Glutamatergic neuron (in vitro differentiated cells): ENCODE measurements around the gene PHLDB1. TPM values are rescaled to one million over a fixed set of nuclear protein-coding genes. Genes with fewer than 3 reads are reported as not detected.
"Not testable (repeated sequence)": the region's sequence is repeated elsewhere in the genome, so short reads cannot be mapped to it uniquely, and the experiment has no call there.

Experiments
- DNase-seq: peaks from one replicate; pipeline ENCODE4 v3.0.0; 2022
- H3K27ac Mint-ChIP-seq: one replicate; pipeline ENCODE4 v1.8.0; 2020; ENCODE audit warnings: mild to moderate bottlenecking, mixed read lengths, inconsistent platforms; ENCODE audit not compliant: unreplicated experiment
- H3K27me3 Mint-ChIP-seq: one replicate; pipeline ENCODE4 v1.8.0; 2020; ENCODE audit warnings: mild to moderate bottlenecking, moderate library complexity, mixed read lengths, inconsistent platforms; ENCODE audit not compliant: unreplicated experiment
- H3K36me3 Mint-ChIP-seq: one replicate; pipeline ENCODE4 v1.8.0; 2020; ENCODE audit warnings: mild to moderate bottlenecking, mixed read lengths, inconsistent platforms; ENCODE audit not compliant: unreplicated experiment
- H3K4me1 Mint-ChIP-seq: one replicate; pipeline ENCODE4 v1.8.0; 2020; ENCODE audit warnings: mild to moderate bottlenecking, low read depth, mixed read lengths, inconsistent platforms; ENCODE audit not compliant: unreplicated experiment
- H3K4me3 Mint-ChIP-seq: one replicate; pipeline ENCODE4 v1.8.0; 2020; ENCODE audit warnings: mild to moderate bottlenecking, mixed read lengths, inconsistent platforms; ENCODE audit not compliant: unreplicated experiment
- H3K9me3 Mint-ChIP-seq: one replicate; pipeline ENCODE4 v1.8.0; 2020; ENCODE audit warnings: mild to moderate bottlenecking, moderate library complexity, mixed read lengths, inconsistent platforms; ENCODE audit not compliant: unreplicated experiment
- total RNA-seq: library from RNA; stranded (reverse); fragmentation: NEBNext Ultra II Directional; extraction: Animal tissue kit (Norgen Biotek cat#: 25700); gene quantifications from one replicate; pipeline ENCODE4 v1.2.1, GENCODE V29; 2021; ENCODE audit not compliant: unreplicated experiment
- TF ChIP-seq, protein P1 (sequence below): fragments of 200-600 bp; sonication (generic); IDR thresholded peaks from one replicate; pipeline ENCODE4 v1.5.0; 2021; ENCODE audit not compliant: partially characterized antibody, unreplicated experiment

Gene PHLDB1
- total RNA-seq, 1 donor from 2014 or later = 78.4 TPM

DNA sequence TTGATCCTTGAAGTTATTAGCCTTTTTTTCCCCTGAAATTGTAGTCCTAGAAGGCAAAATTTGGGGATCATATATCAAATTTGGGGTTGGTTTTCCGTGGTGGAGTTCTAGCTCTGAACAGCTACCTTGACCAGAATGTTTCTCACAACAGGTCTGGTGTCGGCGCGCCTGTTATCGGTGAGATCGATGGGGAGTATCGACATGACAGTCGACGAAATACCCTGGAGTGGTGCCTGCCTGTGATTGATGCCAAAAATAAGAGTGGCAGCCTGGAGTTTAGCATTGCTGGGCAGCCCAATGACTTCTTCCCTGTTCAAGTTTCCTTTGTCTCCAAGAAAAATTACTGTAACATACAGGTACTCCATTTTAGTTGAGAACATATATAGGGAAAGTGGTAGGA is 9.9 kb upstream of the PHLDB1 start:
- Mint-ChIP-seq H3K4me1 (no peaks in the 10 kb centered on the region), H3K4me3 (no peak overlapping the region), H3K27me3 (peaks cover 2% of the 10 kb centered on the region), H3K27ac (no peak overlapping the region), H3K36me3 (peaks cover 3% of the 10 kb centered on the region), H3K9me3 (no peaks in the 10 kb centered on the region)
- DNase-seq = no peak
- TF ChIP-seq, protein P1, sequence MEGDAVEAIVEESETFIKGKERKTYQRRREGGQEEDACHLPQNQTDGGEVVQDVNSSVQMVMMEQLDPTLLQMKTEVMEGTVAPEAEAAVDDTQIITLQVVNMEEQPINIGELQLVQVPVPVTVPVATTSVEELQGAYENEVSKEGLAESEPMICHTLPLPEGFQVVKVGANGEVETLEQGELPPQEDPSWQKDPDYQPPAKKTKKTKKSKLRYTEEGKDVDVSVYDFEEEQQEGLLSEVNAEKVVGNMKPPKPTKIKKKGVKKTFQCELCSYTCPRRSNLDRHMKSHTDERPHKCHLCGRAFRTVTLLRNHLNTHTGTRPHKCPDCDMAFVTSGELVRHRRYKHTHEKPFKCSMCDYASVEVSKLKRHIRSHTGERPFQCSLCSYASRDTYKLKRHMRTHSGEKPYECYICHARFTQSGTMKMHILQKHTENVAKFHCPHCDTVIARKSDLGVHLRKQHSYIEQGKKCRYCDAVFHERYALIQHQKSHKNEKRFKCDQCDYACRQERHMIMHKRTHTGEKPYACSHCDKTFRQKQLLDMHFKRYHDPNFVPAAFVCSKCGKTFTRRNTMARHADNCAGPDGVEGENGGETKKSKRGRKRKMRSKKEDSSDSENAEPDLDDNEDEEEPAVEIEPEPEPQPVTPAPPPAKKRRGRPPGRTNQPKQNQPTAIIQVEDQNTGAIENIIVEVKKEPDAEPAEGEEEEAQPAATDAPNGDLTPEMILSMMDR = no peak

DNA sequence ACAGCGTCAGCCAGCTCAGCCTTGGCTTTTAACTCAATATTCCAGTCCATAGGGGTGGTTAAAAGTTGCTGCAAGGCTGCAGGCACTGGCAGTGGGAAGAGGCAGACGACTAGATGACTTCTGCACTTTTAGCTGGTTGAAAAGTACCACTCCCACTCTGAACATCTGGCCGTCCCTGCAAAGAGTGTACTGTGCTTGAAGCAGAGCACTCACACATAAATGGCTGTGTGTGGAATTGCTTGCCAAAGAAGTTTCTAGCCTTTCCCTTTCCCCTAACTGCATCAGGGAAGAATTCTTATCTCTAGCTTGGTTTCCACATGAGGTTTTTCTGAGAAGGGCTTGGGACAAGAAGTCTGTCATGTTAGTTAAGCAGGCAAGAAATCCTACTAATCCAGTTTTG is 5.1 kb upstream of the PHLDB1 start:
- H3K27ac Mint-ChIP-seq = no peak overlapping the region

DNA sequence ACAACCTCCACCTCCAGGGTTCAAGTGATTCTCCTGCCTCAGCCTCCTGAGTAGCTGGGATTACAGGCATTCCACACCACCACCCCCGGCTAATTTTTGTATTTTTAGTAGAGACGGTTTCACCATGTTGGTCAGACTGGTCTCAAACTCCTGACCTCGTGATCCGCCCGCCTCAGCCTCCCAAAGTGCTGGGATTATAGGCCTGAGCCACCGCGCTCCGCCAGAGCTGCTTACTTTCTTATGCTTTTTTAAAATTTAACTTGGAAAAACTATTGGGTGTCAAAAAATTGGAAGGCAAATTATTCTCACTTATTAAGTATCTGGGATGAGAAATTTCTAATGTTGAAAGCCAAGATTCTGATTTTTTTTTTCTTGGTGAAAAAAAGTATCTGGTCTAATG is 3.7 kb upstream of the PHLDB1 start:
- not testable (repeated sequence) for H3K9me3 Mint-ChIP-seq, H3K27ac Mint-ChIP-seq, H3K4me1 Mint-ChIP-seq, H3K4me3 Mint-ChIP-seq, H3K36me3 Mint-ChIP-seq, DNase-seq
- peaks cover 15% of the 10 kb centered on the region for H3K27me3 Mint-ChIP-seq

More for the DNA sequence above, 5.1 kb upstream of the PHLDB1 start:
- DNase-seq = no peak
- TF ChIP-seq, protein P1 = no peak
- Mint-ChIP-seq H3K4me1 (peaks cover 4% of the 10 kb centered on the region), H3K36me3 (peaks cover 5% of the 10 kb centered on the region), H3K4me3 (no peak overlapping the region), H3K27me3 (peaks cover 12% of the 10 kb centered on the region), H3K9me3 (no peaks in the 10 kb centered on the region)

DNA sequence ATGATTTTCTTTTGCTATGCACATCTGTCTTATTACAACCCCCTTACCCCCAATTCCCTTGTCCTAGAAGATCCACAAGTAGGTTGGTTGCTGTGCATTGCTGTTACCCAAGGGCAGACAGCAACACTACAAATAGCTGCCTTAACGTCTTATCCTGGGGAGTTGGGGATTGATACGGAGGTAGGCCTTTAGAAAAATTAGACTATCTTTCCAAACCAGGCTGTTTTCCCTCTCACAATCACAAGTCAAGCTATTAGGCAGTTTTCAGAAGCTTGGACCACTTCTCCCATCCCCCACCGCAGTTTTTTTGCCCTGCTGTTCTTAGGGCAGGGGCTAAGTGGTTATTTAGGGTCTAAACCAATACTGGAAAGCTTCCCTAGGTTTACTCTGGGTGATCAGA is 2.8 kb upstream of the PHLDB1 start:
- Mint-ChIP-seq H3K4me1 (peaks cover 11% of the 10 kb centered on the region), H3K36me3 (peaks cover 5% of the 10 kb centered on the region)

DNA sequence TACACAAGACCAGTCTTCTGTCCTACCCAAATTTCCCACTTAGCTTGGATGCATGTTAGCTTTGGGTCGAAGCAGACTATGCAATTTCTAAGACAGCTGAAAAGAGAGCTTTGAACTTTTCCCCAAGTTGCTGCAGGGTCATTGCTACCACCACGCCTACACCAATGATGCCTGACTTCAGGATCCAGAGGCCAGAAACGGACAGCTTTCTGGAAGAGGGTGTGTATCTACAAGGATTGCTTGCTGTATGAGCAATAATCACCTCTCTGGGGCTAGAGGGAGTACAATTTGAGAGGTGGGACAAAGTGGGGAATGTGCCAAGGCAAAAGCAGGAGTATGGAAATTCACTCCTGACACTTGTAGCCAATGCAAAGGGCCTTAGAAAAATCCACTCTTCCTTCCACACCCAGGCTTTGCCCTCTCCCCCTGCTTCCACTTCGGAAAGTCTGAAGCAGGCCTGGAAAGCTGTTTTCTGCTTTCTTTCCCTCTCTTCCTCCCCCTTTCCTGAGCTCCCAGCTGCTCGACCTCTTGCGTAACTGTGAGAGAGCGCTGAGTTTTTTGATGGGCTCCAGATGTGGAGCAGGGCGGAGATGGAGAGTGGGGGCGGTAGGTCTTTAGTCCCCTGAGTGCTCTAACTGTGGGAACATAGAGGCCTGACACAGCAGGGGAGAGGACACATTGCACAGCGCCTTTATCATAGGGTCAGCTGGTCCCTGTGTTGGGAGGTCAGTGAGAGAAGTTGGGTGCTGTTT is 2.1 kb upstream of the PHLDB1 start:
- Mint-ChIP-seq H3K36me3 (peaks cover 5% of the 10 kb centered on the region), H3K27ac (no peak overlapping the region), H3K27me3 (peaks cover 26% of the 10 kb centered on the region), H3K4me1 (peaks cover 11% of the 10 kb centered on the region), H3K4me3 (no peak overlapping the region), H3K9me3 (peaks cover 2% of the 10 kb centered on the region)
- TF ChIP-seq, protein P1 = no peak
- DNase-seq = peak; percentile 8

More for the DNA sequence above, 2.8 kb upstream of the PHLDB1 start:
- no peak overlapping the region for H3K4me3 Mint-ChIP-seq
- H3K27me3 Mint-ChIP-seq = peaks cover 22% of the 10 kb centered on the region
- TF ChIP-seq, protein P1 = no peak
- peaks cover 2% of the 10 kb centered on the region for H3K9me3 Mint-ChIP-seq
- H3K27ac Mint-ChIP-seq = no peak overlapping the region
- DNase-seq = peak; percentile 3
